Right lung (tissue), 5 donors: Measurements from ENCODE around the gene IPPK. TPM values are rescaled to one million over a fixed set of nuclear protein-coding genes. Genes with fewer than 3 reads are reported as not detected.

Source experiments
- DNase-seq, 2 donors: peaks; one replicate each; pipeline ENCODE4 v3.0.0-alpha.2; 2013
- polyA plus RNA-seq, 5 donors: library from polyadenylated mRNA; unstranded; fragments of 120-200 nt; gene quantifications; one replicate each; pipeline versions ENCODE4 v1.2.1 to v1.2.3, GENCODE V29; 2013; ENCODE audit warnings: inconsistent platforms in 1 of 5, low replicate concordance in 1 of 5; ENCODE audit not compliant: insufficient read length in 5 of 5, insufficient read depth in 1 of 5

IPPK gene
- polyA plus RNA-seq, 5 donors = 8.8 to 10.8 (median 9.5) TPM

DNA sequence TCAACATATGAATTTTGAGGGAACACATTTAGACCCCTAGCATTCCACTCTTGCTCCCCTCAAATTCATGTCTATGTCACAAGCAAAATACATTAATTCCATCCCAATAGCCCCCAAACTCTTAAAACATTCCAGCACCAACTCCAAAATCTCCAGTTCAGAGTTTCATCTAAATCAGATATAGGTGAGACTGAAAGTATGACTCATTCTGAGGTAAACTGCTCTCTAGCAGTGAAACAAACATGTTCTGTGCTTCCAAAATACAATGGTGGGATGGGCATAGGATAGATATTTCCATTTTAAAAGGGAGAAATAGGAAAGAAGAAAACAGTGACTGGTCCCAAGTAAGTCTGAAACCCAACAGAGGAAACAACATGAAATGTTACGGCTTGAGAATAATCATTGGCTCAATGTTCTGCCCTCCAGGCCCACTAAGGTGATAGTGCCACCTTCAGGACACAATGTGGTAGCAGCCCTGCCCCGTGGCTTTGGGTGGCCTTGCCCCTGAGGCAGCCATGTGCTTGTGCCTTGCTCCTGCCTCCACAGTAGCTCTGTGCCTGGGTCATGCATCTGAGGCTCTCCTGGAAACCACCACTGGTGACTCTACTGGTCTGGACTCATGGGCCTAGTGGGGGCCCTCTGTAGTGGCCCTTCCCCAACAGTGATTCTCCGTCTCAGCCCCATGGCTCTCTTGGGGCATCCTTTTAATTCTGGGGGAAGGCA lies 36.4 kb upstream of the IPPK start:
- no peak for DNase-seq

DNA sequence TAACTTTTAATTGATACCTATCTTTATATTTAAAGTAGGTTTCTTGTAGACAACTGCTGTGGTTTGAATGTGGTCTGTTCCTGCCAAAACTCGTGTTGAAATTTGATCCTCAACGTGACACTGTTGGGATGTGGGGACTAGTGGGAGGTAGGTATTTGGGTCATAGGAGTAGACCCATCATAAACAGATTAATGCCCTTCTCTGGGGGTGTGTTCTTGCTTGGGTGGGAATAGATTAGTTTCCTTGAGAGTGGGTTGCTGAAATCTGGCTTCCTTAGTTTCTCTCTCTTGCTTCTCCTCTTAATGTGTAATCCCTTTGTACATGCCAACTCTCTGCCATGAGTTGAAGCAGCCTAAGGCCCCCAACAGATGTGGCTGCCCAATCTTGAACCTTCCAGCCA lies 34.6 kb upstream of the IPPK start:
- DNase-seq = no peak

DNA sequence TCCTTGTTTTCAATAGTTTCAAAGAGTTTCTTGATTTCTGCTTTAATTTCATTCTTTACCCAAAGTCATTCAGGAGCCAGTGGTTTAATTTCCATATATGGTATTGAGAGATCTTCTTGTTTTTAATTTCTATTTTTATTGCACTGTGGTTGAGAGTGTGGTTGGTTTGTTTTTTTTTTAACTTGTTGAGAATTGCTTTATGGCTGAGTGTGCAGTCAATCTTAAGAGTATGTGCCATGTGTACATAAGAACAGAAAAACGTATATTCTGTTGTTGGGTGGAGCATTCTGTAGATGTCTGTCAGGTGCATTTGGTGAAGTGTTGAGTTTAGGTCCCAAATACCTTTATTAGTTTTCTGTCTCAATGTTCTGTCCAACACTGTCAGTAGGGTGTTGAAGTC lies 26.7 kb upstream of the IPPK start:
- no peak for DNase-seq

DNA sequence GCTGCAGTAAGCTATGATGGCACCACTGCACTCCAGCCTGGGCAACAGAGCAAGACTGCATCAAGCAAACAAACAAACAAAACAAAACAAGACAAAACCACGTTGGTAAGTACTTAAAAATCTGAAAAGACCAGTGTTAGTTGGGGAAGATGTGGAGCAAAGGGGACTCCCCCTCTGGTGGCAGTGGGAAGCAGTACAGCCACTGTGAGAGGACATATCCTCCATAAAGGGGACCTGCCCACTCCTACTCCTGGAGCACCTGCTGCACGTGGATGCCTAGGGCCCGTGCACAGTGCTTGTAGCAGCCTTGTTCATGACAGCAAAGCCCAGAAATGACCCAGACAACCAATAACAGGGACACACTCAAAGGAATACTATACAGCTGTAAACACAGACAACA lies 17.0 kb upstream of the IPPK start:
- no peak for DNase-seq

DNA sequence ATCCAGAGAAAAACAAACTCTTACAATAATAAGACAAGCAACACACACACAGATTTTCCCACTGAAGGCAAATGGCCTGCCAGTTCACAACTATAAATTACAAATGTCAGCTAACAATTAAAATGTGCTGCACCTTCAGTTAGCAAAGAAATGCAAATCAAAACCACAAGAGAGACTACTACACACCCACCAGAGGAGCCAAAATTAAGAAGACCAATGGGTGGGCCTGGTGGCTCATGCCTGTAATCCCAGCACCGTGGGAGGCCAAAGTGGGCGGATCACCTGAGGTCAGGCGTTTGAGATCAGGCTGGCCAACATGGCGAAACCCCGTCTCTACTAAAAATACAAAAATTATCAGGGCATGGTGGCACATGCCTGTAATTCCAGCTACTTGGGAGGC lies 15.1 kb upstream of the IPPK start:
- no peak for DNase-seq

DNA sequence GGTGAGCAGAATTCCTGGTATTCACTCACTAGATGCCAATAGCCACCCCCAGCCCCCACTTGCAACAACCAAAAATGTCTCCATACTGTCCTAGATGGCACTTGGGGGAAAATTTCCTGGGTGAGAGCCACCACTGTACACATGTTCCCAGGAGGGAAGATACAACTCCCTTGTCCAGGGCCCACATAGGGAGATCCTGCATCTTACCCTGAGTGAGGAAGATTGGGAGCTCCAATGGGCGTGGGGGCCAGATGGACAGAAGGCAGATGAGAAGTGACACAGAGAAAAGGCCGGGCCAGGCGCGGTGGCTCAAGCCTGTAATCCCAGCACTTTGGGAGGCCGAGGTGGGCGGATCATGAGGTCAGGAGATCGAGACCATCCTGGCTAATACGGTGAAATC lies 12.3 kb upstream of the IPPK start:
- DNase-seq = no peak

DNA sequence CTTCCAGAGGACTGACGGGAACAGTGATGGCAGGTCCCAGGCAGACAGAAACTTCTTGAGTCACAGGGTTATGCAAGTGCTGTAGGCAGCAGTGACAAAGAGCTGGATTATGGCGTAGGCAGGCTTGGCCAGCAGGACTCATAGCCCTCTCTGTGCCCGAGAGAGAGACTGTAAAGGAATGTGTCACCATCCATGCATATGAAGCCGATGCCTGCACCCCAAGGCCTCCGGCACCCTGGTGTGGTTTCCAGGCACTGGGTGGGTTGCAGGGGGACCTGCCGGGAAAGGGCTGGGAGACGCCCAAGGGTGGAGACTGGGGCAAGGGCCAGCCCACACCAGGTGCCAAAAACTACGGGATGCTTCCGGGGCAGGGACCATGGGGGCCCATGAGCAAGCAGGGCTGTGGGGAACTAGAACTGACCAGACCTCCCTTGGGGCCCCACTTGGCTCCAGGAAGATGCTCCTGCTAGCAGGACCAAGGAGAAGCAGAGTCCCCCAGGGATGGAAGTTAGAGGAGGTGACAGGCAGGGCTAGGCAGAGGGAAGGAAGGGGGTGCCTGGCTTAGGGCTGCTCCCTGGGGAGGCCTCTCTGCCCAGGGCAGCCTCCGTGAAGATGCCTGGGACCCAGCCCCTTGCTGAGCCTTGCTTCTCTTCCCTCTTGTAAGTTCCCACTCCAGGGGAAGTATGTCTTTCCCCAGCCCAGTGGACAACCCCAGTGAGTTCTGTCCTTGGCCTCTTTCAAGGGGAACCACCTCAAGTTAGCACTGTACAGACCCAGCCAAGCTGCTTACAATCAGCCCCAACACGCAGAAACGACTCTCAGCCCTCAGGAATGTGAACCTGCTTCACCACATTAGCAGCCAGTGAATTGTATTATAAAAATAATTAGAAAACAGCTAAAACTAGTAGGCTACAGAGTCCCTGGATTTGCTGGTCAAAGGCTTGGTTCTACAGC lies 10.5 kb upstream of the IPPK start:
- no peak for DNase-seq

DNA sequence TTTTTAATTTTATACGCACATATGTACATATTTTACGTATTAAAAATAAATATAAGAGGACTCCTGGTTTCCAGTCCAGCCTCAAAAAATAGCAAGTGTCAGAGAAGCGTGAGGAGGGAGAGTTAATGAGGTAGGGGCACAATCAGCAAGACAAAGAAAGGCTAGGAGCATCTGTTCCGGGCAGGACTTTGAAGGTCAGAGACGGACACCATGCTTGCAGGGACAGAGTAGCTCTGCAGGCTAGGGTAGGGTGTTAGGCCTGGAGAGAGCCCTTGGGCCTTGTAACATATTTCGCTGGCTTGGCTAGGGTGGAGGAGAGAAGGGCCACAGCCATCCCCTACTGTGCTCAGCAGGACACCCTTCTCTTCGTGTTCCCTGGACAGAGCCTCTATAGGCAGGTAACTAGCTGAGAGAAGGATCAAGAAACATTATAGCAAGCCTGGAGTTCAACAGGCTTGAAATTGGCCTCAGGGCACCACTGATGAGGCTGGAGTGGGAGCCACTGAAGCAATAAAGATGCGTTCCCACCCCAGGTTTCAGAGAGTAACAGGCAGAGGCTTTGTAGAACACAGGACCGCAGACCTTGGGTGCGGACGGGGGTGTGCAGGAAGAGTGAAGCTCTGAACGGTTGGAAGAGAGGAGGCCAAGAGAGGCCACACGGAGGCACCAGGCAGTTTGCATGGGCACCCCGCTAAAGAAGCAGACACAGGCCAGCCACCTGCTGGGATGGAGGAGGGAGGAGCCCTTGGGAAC lies 9.7 kb upstream of the IPPK start:
- DNase-seq = no peak

DNA sequence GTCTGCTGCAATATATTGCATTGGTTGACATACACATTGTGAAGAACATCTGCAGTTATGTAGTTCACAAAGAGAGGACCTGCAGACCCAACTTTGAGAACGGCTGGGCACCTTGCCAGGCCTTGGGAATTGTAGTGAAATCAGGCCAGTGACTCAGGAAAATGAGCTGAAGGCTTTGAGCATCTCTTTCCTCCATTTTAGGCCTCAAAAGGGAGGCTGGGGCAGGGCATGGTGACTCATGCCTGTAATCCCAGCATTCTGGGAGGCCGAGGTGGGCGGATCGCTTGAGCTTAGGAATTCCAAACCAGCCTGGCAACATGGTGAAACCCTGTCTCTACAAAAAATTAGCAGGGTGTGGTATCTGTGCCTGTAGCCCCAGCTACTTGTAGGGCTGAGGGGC lies 1.4 kb upstream of the IPPK start:
- peak; percentile 5 to 6 for DNase-seq

DNA sequence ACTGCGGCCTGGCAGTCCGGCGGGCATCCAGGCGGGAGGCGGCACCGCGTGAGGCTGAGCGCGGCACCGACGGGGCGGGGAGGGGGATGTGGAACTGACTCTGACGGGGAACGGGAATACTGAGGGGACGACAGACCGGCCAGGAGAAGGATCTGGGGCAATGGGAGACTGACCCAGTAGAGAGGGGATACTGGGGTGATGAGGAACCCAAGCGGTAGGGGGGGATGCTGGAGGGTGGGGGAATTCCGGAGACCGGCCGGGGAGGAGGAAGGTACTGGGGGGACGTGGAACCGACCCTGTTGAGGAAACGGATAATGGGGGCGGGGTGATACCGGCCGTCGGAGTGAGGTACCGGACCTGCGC lies 423 bp downstream of the IPPK start:
- DNase-seq = peak in 1 of 2 donors; percentile 6

DNA sequence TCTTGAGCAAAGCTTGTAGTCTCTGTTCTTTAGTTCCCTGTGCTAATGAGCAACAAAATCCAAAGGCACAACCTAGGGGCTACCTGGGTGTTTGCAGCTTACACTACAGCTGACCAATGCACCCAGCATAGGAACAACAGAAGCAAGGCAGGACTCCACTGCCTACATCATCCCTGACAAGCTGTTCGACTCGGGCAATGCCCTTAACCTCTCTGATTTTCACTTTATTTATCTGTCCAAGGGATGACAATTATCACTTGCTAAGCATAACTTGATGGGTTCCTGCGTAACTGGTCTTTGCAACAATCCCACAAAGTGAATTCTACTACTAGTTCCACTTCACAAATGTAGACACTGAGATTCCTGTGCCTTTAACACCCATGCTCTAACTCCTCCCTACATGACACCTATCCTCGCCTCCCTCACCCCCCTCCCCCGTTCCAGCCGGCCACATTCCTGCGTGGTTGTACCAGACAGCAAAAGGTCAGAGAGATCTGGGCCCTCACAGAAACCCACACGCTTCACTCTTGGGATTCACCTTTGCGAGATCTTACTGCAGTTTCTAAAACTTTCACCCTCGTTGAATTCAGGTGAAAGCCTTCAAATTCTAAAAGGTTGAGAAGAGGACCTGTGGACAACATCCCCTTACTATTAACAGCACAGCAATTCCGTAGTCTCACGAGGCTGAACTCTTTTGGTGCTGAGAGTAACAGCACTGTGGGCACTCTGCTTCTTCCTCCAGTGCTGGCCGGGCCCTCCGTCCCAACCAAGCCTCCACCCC lies 995 bp downstream of the IPPK start:
- DNase-seq = peak; percentile 1 to 7

DNA sequence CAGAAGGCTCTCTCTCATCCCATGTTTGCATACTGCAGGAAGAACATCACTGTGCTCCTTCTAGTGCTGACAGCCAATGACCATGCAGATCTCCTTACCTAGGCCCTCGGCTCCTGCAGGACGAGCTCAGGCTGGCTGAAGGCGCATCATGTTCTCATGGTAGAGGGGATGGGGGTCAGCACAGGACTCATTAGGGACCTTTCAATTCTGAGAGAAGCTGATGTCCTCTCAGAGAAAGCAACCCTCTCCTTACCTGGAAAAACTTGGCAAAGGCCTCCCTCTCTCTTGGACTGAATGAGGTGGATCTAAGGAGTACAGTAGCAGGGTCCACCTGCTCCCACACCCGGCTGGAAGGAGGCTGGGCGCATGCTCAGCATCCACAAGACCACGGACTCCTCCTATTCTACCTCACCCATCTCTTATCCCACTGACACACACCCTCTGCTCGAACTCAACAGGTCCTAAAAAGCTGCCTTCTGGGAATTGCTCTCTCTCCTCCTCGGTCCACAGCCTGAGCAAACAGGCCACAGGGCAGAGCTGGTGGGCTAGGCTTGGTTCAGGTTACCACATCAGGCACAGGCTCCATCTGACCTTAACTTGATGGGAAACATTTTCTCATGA lies 2.9 kb downstream of the IPPK start:
- no peak for DNase-seq

DNA sequence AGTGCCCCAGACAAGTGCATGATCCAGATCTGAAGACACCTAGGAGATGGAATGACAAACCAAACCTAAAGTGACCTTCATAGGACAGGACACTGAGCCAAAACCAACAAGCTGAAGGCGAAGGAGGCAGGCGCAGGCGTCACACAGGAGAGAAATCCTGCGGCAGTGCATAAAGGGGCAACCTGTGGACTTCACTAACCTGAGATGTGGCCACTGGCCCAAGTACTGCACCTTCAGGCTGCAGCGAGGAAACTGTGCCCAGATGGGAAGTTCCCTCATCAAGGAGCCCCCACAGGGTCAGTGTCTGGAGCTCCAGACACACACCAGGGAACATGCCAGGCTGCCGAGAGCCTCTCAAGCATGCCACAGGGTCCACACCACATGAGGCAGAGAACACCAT lies 3.7 kb downstream of the IPPK start:
- DNase-seq = no peak

DNA sequence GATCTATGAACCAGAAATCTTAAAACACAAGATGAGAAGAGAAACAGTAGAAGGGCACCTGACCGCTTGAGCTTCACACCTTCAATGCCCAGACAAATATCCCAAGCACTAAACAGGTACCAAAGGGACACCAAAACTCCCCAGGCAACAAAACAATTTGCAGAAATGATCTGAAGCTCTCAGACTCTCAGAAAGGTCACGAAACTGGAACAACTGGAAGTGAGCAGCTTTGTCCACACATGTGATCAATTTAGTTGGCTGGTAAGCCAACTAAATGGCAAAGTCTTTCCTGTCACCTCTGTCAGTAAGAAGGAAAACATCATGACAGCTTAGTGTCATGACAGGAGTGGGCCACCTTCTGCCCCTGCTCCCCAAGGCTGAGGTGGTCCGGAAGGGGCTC lies 4.1 kb downstream of the IPPK start:
- no peak for DNase-seq

DNA sequence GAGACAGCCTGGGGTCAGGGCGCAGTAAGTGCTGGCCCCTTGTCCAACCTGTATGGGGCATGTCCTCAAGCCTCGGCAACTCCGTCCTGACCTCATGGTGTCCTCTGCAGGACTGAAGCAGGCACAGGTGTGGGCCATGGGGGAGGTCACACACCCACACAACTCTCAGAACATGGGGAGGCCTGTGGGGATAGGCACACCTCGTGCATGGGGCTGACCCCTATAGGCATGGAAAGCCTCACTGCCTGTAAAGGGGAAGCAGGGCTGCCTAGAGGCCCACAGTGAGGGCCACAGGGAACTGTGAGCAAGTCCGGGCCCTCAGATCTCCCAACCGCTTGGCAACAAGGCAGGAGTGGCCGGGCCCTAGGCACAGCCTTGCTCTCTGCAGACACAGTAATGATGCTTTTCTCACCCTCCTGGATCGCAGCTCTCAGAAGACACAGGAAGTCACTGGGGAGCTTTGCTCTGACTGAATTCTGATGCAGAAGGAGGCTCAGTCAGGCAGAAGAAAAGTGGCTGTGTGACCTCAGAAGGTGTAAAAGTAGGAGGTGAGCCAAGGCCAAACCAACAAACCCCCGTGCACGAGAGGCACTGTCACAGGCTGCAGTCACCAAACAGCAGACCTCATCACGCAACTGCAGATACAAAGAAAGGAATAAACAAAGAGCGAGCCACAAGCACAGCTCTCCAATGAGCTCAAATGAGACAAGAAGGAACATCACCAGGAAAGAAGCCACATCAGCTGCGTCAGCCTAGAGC lies 5.4 kb downstream of the IPPK start:
- DNase-seq = no peak

DNA sequence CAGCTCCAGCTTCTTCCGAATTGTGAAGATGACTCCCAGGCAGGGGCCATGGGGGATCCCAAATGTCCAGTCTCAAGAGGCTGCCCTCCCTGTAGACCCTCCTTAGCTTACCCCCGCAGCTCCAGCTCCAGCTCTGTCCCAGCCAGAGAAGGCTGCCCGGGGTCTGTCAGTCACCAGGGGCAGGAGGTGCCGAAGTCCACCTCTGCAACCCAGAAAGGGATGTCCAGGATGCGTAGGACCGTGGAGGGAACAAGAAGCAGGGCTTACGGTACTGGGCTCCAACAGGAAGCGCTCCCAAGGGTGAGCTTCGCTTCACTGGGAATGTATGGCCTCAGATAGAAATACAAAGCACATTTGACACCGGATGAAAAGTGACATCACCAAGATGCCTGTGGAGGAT lies 6.0 kb downstream of the IPPK start:
- DNase-seq = no peak

DNA sequence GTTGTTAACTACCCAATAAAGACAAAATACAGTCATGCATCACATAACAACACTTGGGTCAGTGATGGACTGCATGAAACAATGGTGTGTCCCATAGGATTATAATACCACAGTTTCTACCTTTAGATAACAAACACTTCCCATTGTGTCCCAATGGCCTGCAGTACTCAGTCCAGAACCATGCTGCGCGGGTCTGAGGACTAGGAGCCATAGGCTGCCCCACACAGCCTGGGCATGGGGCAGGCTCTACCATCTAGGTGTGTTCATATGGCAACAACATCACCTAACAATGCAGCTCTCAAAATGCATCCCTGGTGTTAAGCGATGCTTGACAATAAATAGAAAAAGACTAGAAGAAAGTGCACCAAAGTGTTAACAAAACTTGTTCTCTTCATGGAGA lies 6.8 kb downstream of the IPPK start:
- DNase-seq = no peak

DNA sequence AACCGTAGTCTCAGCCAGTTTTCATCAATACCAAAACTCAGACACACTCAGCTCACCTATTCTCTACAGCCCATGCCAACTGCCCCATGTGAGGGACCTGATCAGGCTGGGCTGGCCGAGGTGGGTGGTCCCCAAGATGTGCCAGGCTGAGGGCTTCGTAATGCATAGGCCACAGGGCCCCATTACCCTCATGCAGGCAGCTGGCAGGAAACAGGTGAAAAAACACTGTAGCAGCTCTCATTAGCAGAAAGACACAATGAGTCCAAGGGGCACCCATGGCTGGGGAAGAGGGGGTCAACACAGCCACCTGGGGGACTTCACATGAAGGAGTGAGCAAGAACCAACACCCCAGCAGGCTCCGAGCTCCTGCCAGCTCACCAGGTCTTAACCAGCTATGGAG lies 8.2 kb downstream of the IPPK start:
- no peak for DNase-seq

DNA sequence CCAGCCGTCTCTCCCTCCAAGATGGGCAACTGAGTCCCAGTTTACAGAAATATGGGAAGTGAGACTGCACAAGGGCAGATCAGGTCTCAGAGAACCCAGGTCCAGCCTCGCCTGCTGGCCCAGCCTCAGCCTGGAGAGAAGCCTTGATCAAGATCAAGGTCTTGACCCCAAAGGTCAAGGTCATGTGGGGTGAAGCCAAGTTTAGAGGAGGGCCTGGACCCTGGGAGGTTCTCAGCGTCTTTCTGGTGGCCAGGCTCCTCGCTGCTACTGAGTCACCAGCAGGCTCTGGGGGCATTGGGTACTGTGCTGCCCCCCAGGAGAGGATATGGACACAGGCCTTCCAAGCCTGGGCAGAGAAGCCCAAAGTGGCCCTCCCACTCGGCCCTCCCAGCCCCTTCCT lies 8.8 kb downstream of the IPPK start:
- DNase-seq = no peak

DNA sequence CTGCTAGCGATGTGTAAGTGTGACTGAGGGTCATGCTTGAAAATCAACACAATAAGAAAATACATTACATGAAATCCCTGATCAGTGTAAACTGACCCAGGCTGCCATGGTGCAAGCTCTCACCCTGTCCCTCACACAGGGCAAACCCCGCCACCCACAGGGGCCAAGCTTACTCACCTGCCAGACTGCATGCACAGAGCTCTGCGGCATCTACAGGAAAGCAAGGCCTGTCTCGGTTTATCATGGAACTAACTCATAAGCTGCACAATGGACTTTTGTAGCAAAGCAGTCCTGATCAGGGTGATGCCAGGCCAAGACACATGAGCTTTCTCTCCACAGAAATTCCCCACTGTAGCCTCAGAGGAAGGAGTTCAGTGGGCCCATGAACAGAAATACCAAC lies 9.7 kb downstream of the IPPK start:
- no peak for DNase-seq

DNA sequence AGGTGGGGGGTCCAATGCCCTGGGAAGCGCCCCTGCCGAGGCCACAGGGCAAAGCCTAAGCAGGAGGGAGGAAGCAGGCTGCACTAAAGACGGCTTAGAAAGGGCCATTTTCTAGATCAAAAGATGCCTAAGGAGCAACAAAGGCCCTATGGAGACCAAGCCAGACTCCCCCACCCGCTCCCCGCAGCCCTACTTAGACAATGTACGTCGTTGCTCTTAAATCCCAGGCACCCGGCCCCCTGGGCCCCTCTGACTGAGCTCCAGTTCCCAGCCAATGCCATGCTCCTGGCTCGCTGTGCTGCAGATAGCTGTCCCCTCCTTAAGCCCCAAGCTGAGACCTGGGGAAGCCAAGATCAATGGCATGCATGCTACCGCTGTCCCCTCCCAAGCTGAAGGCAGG lies 10.3 kb downstream of the IPPK start:
- no peak for DNase-seq
